OCI-LY3 (cell line): ENCODE results near the gene BAIAP2.

Experiments used
- H2AFZ ChIP-seq: fragments of 200-600, 300-600 bp; shearing (Covaris generic); 2 replicates; pipeline ENCODE4 v1.6.0; 2014; ENCODE audit warnings: antibody characterized with exemption, low read depth, low read length
- H3K27ac ChIP-seq: fragments of 200-600, 300-600 bp; sonication (generic); 2 replicates; pipeline ENCODE4 v1.5.1; 2014; ENCODE audit warnings: mild to moderate bottlenecking, low read length, moderate library complexity, mixed read lengths
- H3K27me3 ChIP-seq: fragments of 200-600, 300-600 bp; sonication (generic); 2 replicates; pipeline ENCODE4 v1.6.1; 2014; ENCODE audit warnings: low read depth, low read length, mixed read lengths
- H3K36me3 ChIP-seq: fragments of 200-600, 300-600 bp; sonication (generic); replicated peaks from 2 replicates; pipeline ENCODE3; 2014; ENCODE audit warnings: low read depth, low read length, mixed read lengths
- H3K4me1 ChIP-seq: fragments of 300-600, 200-600 bp; sonication (generic); 2 replicates; pipeline ENCODE4 v1.6.1; 2014; ENCODE audit warnings: low read length, mixed read lengths
- H3K4me2 ChIP-seq: fragments of 200-600, 300-600 bp; sonication (generic); 2 replicates; pipeline ENCODE4 v1.6.1; 2014; ENCODE audit warnings: low read length, mixed read lengths
- H3K4me3 ChIP-seq: fragments of 300-600, 200-600 bp; sonication (generic); 2 replicates; pipeline ENCODE4 v1.5.1; 2014; ENCODE audit warnings: antibody characterized with exemption, mild to moderate bottlenecking, low read length, moderate library complexity
- H3K79me2 ChIP-seq: fragments of 300-600, 200-600 bp; shearing (Covaris generic); 2 replicates; pipeline ENCODE4 v1.6.1; 2014; ENCODE audit warnings: mild to moderate bottlenecking, low read length, mixed read lengths
- H3K9ac ChIP-seq: fragments of 300-600, 200-600 bp; shearing (Covaris generic); 2 replicates; pipeline ENCODE4 v1.6.0; 2014; ENCODE audit warnings: mild to moderate bottlenecking, low read length, moderate library complexity
- H3K9me3 ChIP-seq: fragments of 200-600, 300-600 bp; shearing (Covaris generic); 2 replicates; pipeline ENCODE4 v1.6.1; 2014; ENCODE audit warnings: low read length, mixed read lengths; ENCODE audit not compliant: insufficient read depth
- H4K20me1 ChIP-seq: fragments of 200-600, 300-600 bp; sonication (generic); 2 replicates; pipeline ENCODE4 v1.6.1; 2016; ENCODE audit warnings: low read length, mixed read lengths; ENCODE audit not compliant: insufficient read depth
- CTCF ChIP-seq: fragments of 200-600, 300-600 bp; sonication (generic); IDR thresholded peaks from 2 replicates; pipeline ENCODE4 v1.5.1; 2014; ENCODE audit warnings: antibody characterized with exemption, low read length, low read depth
- EZH2phosphoT487 ChIP-seq: fragments of 200-600 bp; shearing (Covaris generic); IDR thresholded peaks from 2 replicates; pipeline ENCODE4 v1.6.1; 2018; ENCODE audit warnings: antibody characterized with exemption, mixed run types, low read depth

The BAIAP2 gene

GRCh38 chr17:81022344-81022676 lies 12.6 kb upstream of the BAIAP2 start:
- no peak overlapping the region for H2AFZ ChIP-seq
- no peaks in the 10 kb centered on the region for H3K4me1 ChIP-seq
- TF ChIP-seq EZH2phosphoT487: no peak
- TF ChIP-seq CTCF: no peak
- no peak overlapping the region for H3K27ac ChIP-seq
- H3K79me2 ChIP-seq: no peaks in the 10 kb centered on the region
- no peaks in the 10 kb centered on the region for H4K20me1 ChIP-seq
- no peaks in the 10 kb centered on the region for H3K36me3 ChIP-seq
- H3K9ac ChIP-seq: no peak overlapping the region
- peaks cover 13% of the 10 kb centered on the region; the same call in 1 of the 2 replicates for H3K27me3 ChIP-seq
- no peak overlapping the region for H3K4me3 ChIP-seq
- no peaks in the 10 kb centered on the region for H3K9me3 ChIP-seq
- no peak overlapping the region for H3K4me2 ChIP-seq

- H2AFZ ChIP-seq: no peak overlapping the region
- no peaks in the 10 kb centered on the region for H3K9me3 ChIP-seq
- no peak overlapping the region for H3K27ac ChIP-seq
- no peaks in the 10 kb centered on the region for H3K36me3 ChIP-seq
- no peaks in the 10 kb centered on the region for H3K4me1 ChIP-seq
- H3K79me2 ChIP-seq: no peaks in the 10 kb centered on the region
- TF ChIP-seq CTCF (no peak), EZH2phosphoT487 (no peak)
- no peak overlapping the region for H3K4me3 ChIP-seq
- no peaks in the 10 kb centered on the region for H4K20me1 ChIP-seq
- H3K4me2 ChIP-seq: no peak overlapping the region
- H3K27me3 ChIP-seq: no peaks in the 10 kb centered on the region
- no peak overlapping the region for H3K9ac ChIP-seq
Observed at GRCh38 chr17:81025065-81025740, 9.7 kb upstream of the BAIAP2 start.

GRCh38 chr17:81025741-81026129 lies 9.2 kb upstream of the BAIAP2 start:
- H3K4me3 ChIP-seq: no peak overlapping the region
- no peak overlapping the region for H3K4me2 ChIP-seq
- no peaks in the 10 kb centered on the region for H3K4me1 ChIP-seq
- no peak overlapping the region for H3K27ac ChIP-seq
- TF ChIP-seq EZH2phosphoT487: no peak
- no peak for TF ChIP-seq CTCF
- H3K36me3 ChIP-seq: no peaks in the 10 kb centered on the region
- no peaks in the 10 kb centered on the region for H3K9me3 ChIP-seq
- no peaks in the 10 kb centered on the region for H3K27me3 ChIP-seq
- H2AFZ ChIP-seq: no peak overlapping the region
- H3K79me2 ChIP-seq: no peaks in the 10 kb centered on the region
- no peak overlapping the region for H3K9ac ChIP-seq
- no peaks in the 10 kb centered on the region for H4K20me1 ChIP-seq

- H3K9ac ChIP-seq: no peak overlapping the region
- H4K20me1 ChIP-seq: no peaks in the 10 kb centered on the region
- no peaks in the 10 kb centered on the region for H3K27me3 ChIP-seq
- no peaks in the 10 kb centered on the region for H3K9me3 ChIP-seq
- no peaks in the 10 kb centered on the region for H3K79me2 ChIP-seq
- H3K4me2 ChIP-seq: no peak overlapping the region
- TF ChIP-seq CTCF: no peak
- TF ChIP-seq EZH2phosphoT487: no peak
- H3K4me3 ChIP-seq: no peak overlapping the region
- no peaks in the 10 kb centered on the region for H3K36me3 ChIP-seq
- no peak overlapping the region for H2AFZ ChIP-seq
- no peaks in the 10 kb centered on the region for H3K4me1 ChIP-seq
- H3K27ac ChIP-seq: no peak overlapping the region
Observed at GRCh38 chr17:81026266-81027036, 8.5 kb upstream of the BAIAP2 start.
